ENCODE data around the gene TMEM80.

TMEM80 gene

GRCh38 chr11:698493-699115, 3.0 kb downstream of the TMEM80 start:
- ATAC-seq = no peak
- TF ChIP-seq, protein P1, sequence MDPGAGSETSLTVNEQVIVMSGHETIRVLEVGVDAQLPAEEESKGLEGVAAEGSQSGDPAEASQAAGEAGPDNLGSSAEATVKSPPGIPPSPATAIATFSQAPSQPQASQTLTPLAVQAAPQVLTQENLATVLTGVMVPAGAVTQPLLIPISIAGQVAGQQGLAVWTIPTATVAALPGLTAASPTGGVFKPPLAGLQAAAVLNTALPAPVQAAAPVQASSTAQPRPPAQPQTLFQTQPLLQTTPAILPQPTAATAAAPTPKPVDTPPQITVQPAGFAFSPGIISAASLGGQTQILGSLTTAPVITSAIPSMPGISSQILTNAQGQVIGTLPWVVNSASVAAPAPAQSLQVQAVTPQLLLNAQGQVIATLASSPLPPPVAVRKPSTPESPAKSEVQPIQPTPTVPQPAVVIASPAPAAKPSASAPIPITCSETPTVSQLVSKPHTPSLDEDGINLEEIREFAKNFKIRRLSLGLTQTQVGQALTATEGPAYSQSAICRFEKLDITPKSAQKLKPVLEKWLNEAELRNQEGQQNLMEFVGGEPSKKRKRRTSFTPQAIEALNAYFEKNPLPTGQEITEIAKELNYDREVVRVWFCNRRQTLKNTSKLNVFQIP (CRISPR knock-in tag; IDR thresholded peaks at IDR 0.05; ENCODE audit: borderline replicate concordance, low read depth) = no peak
- TF ChIP-seq ZNF565 (CRISPR knock-in tag; conservative IDR thresholded peaks at IDR 0.05; ENCODE audit: low read depth) (no peak), ARNTL (CRISPR knock-in tag; IDR thresholded peaks at IDR 0.05; ENCODE audit: borderline replicate concordance, low read depth) (no peak), TSHZ2 (CRISPR knock-in tag; IDR thresholded peaks at IDR 0.05) (no peak), CSDC2 (CRISPR knock-in tag; IDR thresholded peaks at IDR 0.05) (no peak), TCF4 (CRISPR knock-in tag; IDR thresholded peaks at IDR 0.05; ENCODE audit: borderline replicate concordance) (no peak), SNAI2 (CRISPR knock-in tag; IDR thresholded peaks at IDR 0.05) (no peak)

GRCh38 chr11:699116-699508, 3.5 kb downstream of the TMEM80 start:
- no peak for ATAC-seq
- no peak for TF ChIP-seq ZFP30 (CRISPR knock-in tag; IDR thresholded peaks at IDR 0.05)
- no peak for TF ChIP-seq GLIS3 (CRISPR knock-in tag; IDR thresholded peaks at IDR 0.05)
- TF ChIP-seq ZC3H10 (CRISPR knock-in tag; IDR thresholded peaks at IDR 0.05) = no peak
- TF ChIP-seq ARNTL (CRISPR knock-in tag; IDR thresholded peaks at IDR 0.05; ENCODE audit: borderline replicate concordance, low read depth) = no peak

GRCh38 chr11:699753-700152, 4.1 kb downstream of the TMEM80 start:
- TF ChIP-seq TSHZ2 (CRISPR knock-in tag; IDR thresholded peaks at IDR 0.05) = no peak
- no peak for TF ChIP-seq RARB (CRISPR knock-in tag; IDR thresholded peaks at IDR 0.05)
- TF ChIP-seq PATZ1 (CRISPR knock-in tag; IDR thresholded peaks at IDR 0.05; ENCODE audit: borderline replicate concordance) = no peak
- no peak for TF ChIP-seq CREB5 (CRISPR knock-in tag; IDR thresholded peaks at IDR 0.05; ENCODE audit: low read depth)
- no peak for TF ChIP-seq ZFP3 (CRISPR knock-in tag; IDR thresholded peaks at IDR 0.05)
- TF ChIP-seq TOX (CRISPR knock-in tag; IDR thresholded peaks at IDR 0.05; ENCODE audit: borderline replicate concordance) = no peak
- no peak for TF ChIP-seq ZC3H10 (CRISPR knock-in tag; IDR thresholded peaks at IDR 0.05)
- no peak for TF ChIP-seq ZNF565 (CRISPR knock-in tag; conservative IDR thresholded peaks at IDR 0.05; ENCODE audit: low read depth)
- no peak for ATAC-seq

DNA sequence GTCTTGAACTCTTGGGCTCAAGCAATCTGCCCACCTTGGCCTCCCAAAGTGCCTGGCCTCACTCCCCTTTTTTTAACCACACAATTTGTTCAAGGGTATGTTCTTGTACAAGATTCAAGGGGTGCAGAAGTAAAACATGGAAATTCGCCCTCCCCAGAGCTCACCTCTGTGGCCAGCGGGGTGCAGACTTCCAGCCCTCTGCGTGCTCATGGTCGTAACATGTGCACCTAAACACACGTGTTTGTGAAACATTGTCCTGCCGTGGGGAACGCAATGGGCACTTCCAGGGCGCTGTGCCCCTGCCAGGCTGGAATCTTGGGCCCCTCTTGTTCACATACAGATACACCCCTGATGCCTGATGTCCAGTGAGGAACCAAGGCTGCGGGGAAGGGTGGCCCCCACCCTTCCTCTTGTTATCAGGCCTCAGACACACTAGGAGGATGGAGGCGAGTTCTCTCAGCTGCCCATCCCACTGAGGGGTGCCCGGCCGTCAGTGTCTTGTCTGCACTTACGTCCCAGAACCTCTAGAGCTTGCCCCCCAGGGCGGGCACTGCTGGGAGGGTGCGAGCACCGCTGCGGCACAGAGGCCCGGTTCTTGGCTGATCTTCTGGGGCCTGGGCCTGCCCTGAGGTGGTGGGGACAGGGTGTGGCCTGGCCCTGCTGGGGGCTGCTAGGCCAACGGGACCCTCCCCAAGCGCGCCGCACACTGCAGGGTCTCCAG, 6.3 kb downstream of the TMEM80 start:
- TF ChIP-seq ARNTL (CRISPR knock-in tag; IDR thresholded peaks at IDR 0.05; ENCODE audit: borderline replicate concordance, low read depth) (no peak), ZNF8 (CRISPR knock-in tag; IDR thresholded peaks at IDR 0.05) (no peak), ESRRG (CRISPR knock-in tag; IDR thresholded peaks at IDR 0.05) (no peak), ZFP30 (CRISPR knock-in tag; IDR thresholded peaks at IDR 0.05) (no peak), GLIS3 (CRISPR knock-in tag; IDR thresholded peaks at IDR 0.05) (no peak), TCF4 (CRISPR knock-in tag; IDR thresholded peaks at IDR 0.05; ENCODE audit: borderline replicate concordance) (no peak), ZC3H10 (CRISPR knock-in tag; IDR thresholded peaks at IDR 0.05) (no peak), TOX (CRISPR knock-in tag; IDR thresholded peaks at IDR 0.05; ENCODE audit: borderline replicate concordance) (no peak), ZNF70 (CRISPR knock-in tag; IDR thresholded peaks at IDR 0.05) (no peak), BACH2 (CRISPR knock-in tag; IDR thresholded peaks at IDR 0.05; ENCODE audit: borderline replicate concordance) (no peak), SNAI2 (CRISPR knock-in tag; IDR thresholded peaks at IDR 0.05) (no peak)
- ATAC-seq = no peak
